GM21526 (cell line): ENCODE measurements around the gene ZNF319.
"Not testable (repeated sequence)": the region's sequence is repeated elsewhere in the genome, so short reads cannot be mapped to it uniquely, and the experiment has no call there.

Source experiments
- ATAC-seq: cut with Tn5 transposase; IDR thresholded peaks from one replicate; pipeline ENCODE4 v1.9.1; 2021; ENCODE audit warnings: moderate library complexity; ENCODE audit not compliant: unreplicated experiment, low FRiP score

Gene ZNF319

GRCh38 chr16:58022601-58023371 lies 22.3 kb upstream of the ZNF319 start:
- ATAC-seq = no peak

DNA sequence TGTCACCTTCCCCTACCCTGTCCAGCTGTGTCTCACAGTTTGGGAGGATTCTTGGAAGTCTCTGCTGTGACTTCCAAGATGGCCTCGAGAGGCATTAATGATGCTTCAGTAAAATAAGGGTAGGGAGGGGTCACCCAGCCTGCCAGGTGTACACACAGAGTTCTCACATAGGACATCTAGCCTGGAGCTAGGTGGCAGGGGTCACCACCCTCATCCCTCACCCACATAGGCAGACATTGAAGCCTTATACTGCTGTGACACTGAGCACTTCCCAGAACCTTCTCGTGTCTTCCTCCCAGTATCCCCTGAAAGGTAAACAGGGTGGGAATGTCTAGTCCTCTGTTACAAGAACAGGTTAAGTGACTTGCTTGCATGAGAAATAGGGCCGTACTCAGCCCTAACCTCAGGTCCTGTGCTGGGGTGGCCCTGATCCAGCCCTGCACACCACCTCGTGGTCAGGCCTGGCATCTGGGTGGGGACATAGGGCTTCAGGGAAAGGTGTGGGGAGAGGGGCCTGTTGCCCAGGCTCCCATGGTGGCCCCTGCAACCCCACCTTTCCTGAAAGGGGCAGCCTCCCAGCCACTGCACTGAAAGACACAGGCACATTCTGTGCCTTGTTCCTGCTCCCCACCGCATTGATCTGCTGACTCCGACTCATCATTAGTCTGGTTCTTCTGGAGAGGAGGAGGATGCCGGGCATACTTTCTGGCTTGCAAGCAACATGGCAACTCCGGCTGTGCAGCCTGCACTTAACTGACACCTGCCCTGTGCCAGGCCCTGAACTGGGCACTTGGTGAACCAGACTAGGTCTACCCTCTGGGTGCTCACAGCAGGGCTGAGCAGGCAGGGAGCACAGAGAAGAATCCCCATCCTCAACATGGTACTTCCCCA lies 21.4 kb upstream of the ZNF319 start:
- no peak for ATAC-seq

- no peak for ATAC-seq
These were observed 20.4 kb upstream of the ZNF319 start for GRCh38 chr16:58020628-58021521.

- ATAC-seq = no peak
These were observed 19.5 kb upstream of the ZNF319 start for GRCh38 chr16:58019866-58020538.

DNA sequence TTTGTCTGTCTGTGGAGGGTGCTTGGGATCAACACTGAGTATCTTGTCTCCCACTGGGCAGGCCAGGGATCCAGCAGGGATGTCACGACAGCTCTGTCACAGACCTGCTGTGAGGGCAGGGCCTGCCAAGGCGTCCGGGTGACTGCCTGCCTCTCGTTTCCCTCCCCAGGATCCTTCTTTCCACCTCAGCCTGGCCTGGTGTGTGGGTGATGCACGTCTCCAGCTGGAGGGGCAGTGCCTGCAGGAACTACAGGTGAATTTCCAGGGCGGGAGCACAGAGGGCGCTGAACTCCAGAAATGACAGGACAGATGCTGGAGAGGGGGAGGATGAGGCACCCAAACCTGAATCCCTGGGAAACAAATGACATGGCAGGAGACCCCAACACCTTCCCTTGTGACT lies 18.3 kb upstream of the ZNF319 start:
- no peak for ATAC-seq

GRCh38 chr16:58016840-58017446 lies 16.5 kb upstream of the ZNF319 start:
- no peak for ATAC-seq

DNA sequence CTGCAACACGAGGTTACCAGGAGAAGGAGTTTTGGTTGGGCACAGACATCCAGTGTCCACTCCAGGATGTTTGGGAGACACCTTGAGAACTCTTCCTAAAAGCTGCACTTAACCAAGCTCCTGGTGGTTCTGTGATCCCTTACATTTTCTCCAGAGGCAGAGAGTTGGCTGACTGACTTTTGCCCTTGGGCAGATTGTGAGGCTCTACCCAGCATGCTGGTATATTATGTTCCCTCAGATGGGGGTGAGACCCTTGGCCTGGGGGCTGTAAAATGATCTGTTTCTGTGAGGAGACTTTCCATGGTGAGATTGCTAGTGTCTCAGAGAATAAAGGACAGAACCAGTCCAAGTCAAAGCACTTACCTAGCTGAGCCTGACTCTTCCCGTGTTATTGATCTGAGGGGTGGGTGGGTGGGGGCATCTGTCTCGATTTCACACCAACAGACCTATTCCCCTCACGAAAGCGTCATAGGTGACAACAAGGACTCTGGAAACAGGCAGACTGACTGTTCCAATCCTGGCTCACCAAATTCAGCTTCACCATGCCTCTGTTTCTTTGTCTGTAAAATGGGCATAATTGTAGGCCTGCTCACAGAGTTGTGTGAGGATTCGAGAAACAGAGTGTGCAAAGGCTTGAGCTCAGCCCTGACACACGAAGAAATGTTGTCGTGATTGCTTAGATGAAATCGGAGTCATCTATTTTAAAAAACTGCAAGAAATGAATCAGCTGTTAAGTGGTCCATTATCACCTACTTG lies 12.9 kb upstream of the ZNF319 start:
- no peak for ATAC-seq

- ATAC-seq = no peak
These were observed 12.0 kb upstream of the ZNF319 start for GRCh38 chr16:58012481-58012880.

DNA sequence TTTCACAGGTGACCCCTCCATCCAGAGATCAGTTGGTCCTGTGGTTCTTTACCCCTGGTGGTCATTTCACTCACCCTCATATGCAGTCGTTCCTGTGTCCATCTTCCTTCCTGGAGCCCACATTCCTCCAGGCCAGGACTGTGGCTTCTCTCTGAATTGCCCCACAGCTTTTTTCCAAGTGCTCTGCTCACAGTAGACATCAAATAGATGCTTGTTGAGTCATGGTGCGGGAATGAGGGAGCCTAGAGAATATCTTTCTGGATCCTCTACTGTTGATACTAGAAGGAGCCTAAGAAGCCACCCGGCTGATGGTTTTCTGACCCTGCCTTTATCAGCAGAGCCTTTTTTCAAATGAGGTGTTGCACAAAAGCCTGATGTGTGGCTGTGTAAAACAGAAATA lies 11.2 kb upstream of the ZNF319 start:
- ATAC-seq = no peak

DNA sequence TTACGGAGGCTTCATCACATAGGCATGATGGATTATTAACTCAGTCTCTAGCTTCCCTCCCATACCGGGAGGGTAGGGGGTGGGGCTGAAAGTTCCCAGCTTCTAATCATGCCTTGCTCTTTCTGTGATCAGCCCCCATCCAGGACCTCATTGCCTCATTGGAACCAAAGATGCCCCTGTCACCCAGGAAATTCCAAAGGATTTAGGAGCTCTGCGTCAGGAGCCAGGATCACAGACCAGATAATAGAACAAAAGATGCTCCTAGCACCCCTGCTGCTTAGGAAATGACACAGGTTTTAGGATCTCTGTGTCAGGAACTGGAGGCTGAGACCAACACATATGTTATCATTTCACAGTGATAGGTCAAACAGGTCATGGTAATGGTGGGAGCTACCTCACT lies 10.4 kb upstream of the ZNF319 start:
- ATAC-seq = no peak

DNA sequence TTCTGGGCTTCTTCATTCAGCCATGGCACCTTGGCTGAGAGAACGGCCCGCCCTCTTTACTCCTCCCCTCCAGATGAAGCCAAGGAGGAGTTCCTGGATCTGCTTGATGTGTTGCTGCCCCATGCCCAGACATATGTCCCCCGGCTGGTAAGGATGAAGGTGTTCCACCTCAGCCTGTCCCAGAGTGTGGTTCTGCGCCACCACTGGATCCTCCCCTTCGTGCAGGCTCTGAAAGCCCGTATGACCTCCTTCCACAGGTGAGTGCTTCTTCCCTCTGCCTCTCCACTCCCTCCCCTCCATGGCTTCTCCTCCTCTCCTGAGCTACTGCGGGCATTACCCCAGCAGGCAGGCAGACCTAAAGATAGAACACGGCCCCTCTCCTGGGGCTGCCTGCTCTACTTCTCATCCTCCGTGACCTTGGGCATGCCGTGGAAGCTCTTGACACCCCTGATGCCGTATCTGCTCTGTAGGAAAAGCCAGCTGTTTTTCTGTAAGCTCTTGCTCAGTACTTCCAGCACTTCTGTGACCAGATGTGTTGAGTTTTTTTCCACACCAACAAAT lies 9.5 kb upstream of the ZNF319 start:
- ATAC-seq = no peak

- ATAC-seq = not testable (repeated sequence)
These were observed 4.3 kb upstream of the ZNF319 start for GRCh38 chr16:58004736-58005135.

DNA sequence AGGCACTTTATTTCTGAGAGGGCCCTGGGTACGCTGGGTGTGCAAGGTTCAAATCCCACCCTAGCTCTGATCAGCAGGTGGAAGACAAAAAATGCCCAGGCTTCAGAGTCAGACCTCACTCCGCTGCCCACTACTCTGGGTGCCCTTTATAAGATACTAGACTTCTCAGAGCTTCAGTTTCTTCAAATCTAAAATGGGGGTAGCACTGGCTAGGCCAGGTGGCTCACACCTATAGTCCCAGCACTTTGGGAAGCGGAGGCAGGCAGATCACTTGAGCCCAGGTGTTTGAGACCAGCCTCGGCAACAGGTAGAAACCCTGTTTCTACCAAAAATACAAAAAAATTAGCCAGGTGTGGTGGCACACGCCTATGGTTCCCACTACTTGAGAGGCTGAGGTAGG lies 2.5 kb upstream of the ZNF319 start:
- ATAC-seq = no peak

DNA sequence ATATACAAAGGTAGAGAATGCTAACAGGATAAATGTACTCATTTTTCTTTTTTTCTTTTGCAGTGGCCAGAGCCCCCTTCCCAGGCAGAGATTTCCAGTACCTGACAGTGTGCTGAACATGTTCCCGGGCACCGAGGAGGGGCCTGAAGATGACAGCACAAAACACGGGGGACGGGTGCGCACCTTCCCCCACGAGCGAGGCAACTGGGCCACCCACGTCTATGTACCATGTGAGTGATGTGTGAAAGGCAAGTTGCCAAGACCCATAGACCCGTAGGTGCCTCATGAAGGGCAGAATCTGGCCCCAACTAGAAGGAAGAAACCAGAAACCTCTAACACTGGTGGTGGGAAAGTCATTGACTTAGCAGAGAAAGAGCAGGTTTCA lies 1.9 kb upstream of the ZNF319 start:
- ATAC-seq = no peak

DNA sequence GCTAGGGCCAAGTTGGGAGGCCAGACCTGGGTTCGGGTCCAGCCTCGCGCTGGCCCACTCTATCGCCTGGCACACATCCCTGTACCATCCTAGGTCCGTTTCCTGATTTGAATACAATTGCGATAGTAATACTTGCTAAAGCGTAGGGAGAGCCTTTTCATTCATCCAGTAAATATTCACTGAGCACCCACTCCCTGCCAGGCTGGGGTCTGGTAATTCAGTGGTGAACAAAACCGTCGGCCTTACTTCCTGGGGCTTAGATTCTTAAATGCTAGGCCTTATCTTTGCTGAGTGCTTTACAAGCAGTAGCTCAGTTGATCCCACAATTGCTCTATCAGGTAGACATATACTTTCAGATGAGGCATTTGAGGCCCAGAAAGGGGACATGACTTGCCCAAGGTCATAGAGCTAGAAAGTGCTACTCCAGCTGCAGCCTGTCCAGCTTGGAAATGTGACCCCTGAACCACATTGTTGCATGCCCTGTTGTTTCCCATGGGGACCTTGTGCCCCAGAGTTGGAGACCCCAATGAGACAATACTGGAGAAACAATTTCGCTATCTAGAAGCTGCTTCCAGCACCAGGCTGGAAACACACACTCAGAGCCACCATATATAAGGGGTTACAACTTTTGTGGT lies 1.4 kb upstream of the ZNF319 start:
- ATAC-seq = no peak

DNA sequence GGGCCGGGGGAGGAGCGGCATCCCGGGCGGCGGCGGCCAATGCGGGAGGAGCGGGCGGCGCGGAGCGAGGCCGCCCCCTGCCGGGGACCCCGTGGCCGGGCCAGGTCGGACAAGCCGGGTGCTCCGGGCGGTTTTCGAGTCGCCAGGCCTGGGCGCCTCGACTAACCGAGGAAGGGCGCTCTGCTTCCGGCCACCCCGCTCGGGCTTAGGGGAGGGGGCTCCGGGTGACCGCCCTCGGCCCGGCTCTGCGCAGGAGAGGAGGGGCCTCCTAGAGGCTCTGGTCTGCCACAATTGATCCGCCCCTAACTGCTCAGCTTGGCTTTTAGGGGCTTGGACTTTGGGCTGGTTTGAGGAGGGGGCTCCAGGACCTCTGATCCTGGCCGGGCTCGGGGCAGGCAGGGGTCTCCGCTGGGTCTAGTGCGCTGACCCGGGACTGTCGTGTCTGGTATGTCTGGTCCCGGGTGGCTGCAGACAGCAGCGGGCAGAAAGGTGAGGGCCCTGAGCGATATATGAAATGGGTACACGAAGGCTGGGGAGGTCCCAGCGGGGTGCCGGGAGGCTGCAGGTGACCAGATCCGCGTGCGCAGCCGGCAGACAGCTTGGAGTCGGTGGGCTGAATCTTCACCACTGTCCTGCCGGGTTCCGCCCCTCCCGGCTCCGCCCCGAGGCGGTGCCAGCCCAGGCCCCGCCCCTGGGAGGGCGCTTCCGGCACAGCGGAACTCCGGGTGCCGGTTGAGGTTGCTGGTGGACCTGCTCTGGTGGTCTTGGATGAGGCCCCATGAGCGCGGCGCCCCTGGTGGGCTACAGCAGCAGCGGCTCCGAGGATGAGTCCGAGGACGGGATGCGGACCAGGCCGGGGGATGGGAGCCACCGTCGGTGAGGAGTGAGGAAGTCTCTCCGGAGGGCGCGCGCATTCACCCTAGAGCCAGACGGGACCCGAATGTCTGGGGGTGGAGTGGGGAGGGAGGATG lies 519 bp upstream of the ZNF319 start, which contains the start of gene USB1:
TSS of gene USB1 (plus strand) at position 702 of the 971 bp plus-strand sequence. CDS start at position 779, 77 bp downstream.
- peak; percentile 79 for ATAC-seq

- no peak for ATAC-seq
These were observed 1.0 kb downstream of the ZNF319 start for GRCh38 chr16:57999366-57999970.
